Heart right ventricle (tissue), 16 donors: ENCODE results near the gene CHD6. TPM values are rescaled to one million over a fixed set of nuclear protein-coding genes. Genes with fewer than 3 reads are reported as not detected.

Experiments
- ATAC-seq, 8 donors: fragments of 200-7000 bp; cut with Tn5 transposase; one replicate each; pipeline ENCODE4 v1.9.1; 2020; ENCODE audit warnings: mild to moderate bottlenecking in 8 of 8, moderate library complexity in 8 of 8, moderate number of reproducible peaks in 1 of 8
- DNase-seq, 2 donors: peaks; one replicate each; pipeline ENCODE4 v3.0.0-alpha.2; 2020
- H3K27ac ChIP-seq, 10 donors: fragments of 200-600 bp; sonication (generic) in 2 of 10; one replicate each; pipeline versions ENCODE4 v1.5.0 to v1.8.0; 2020 to 2022; ENCODE audit warnings: mild to moderate bottlenecking in 3 of 10
- H3K27me3 ChIP-seq, 7 donors: fragments of 200-600 bp; one replicate each; pipeline ENCODE4 v1.8.0; 2021 to 2022; ENCODE audit warnings: mild to moderate bottlenecking in 2 of 7
- H3K36me3 ChIP-seq, 9 donors: fragments of 200-600 bp; sonication (generic) in 1 of 9; one replicate each; pipeline versions ENCODE4 v1.5.0 to v1.8.0; 2020 to 2022; ENCODE audit warnings: mild to moderate bottlenecking in 2 of 9
- H3K4me1 ChIP-seq, 9 donors: fragments of 200-600 bp; sonication (generic) in 1 of 9; one replicate each; pipeline versions ENCODE4 v1.5.0 to v1.8.0; 2020 to 2022; ENCODE audit warnings: mild to moderate bottlenecking in 4 of 9
- H3K4me3 ChIP-seq, 10 donors: fragments of 200-600 bp; sonication (generic) in 2 of 10; one replicate each; pipeline versions ENCODE4 v1.5.0 to v1.8.0; 2020 to 2022; ENCODE audit warnings: mild to moderate bottlenecking in 7 of 10, moderate library complexity in 2 of 10
- H3K9me3 ChIP-seq, 11 donors: fragments of 200-600 bp in 10 of 11; sonication (generic) in 2 of 11; one replicate each; pipeline versions ENCODE4 v1.5.0 to v1.8.0; 2013 to 2022; ENCODE audit warnings: mild to moderate bottlenecking in 2 of 11, control low read depth in 1 of 11, moderate library complexity in 1 of 11
- CTCF ChIP-seq, 9 donors: fragments of 200-600 bp; sonication (generic) in 2 of 9; IDR thresholded peaks; one replicate each; pipeline versions ENCODE4 v1.5.0 to v1.8.0; 2021 to 2022; ENCODE audit warnings: antibody characterized with exemption in 9 of 9, mild to moderate bottlenecking in 5 of 9, moderate library complexity in 1 of 9
- WGBS, 2 donors: extraction: QIAGEN DNeasy Blood & Tissue Kit; methylation state at CpG; one replicate each; pipeline ENCODE4 v1.1.7; 2013; ENCODE audit warnings: inconsistent platforms in 1 of 2; 5-methylcytosine and 5-hydroxymethylcytosine counted together
- intact Hi-C, 10 donors: fragments of 100-400 bp; cut with DNase I; formaldehyde crosslinking; loops; one replicate each; pipeline versions ENCODE4 v1.11.1 to v1.14.2; 2022
- polyA plus RNA-seq, 2 donors: library from polyadenylated mRNA; stranded (reverse); fragments of 200-250 nt; gene quantifications; one replicate each; pipeline ENCODE4 v1.2.3, GENCODE V29; 2013
- total RNA-seq, 10 donors: library from RNA; stranded (reverse); fragmentation: NEBNext Ultra II Directional in 3 of 10; extraction: Animal tissue kit (Norgen Biotek cat#: 25700) in 3 of 10; gene quantifications; one replicate each; pipeline versions ENCODE4 v1.2.1 to v1.2.4, GENCODE V29; 2021 to 2023
- donor health status: Arrhythmogenic right ventricular cardiomyopathy.
- donor health status: ischemic (EF 13 %, LVEDD 7.1; RV severe dilation, severe dysfunction).
- donor health status: healthy with polysubstance abuse.
- donor health status: DM: no; HTN: yes; CAD: no.
- donor health status: DM: no; HTN: no; CAD: no.
- donor health status: ischemic (EF 25% LVEDD 6.9; RV normal size, moderate dysfunction).
- donor health status: ischemic (EF 25% LVEDD 5.7; RV mildly dilated, moderate dysfunction).
- donor health status: healthy.
- donor health status: DM: yes; HTN: yes; CAD: no.
- donor health status: Ischemic cardiomyopathy.
- donor health status: ischemic (EF 35%, LVEDD 5.7; RV mildly dilated, moderate dysfunction).
- donor health status: nonischemic (EF 11% LVEDD 7.7; RV severe dilation, severe dysfunction).
- donor health status: DM: yes; HTN: yes; CAD: no.
- donor health status: PGD.
- donor health status: ischemic (EF 29% LVEDD 5.4; RV normal size, mild dysfunction).
- donor health status: nonischemic (EF 23%, LVEDD 6.1; RV moderate dilation, normal function).

Gene CHD6
- total and polyA plus RNA-seq, 12 donors = 3.0 to 52.9 (median 39.5) TPM

GRCh38 chr20:41476446-41476845 is 141.7 kb downstream of the CHD6 start:
- intact Hi-C loops = loop anchor here in 1 of 10 donors (10.0 kb wide), 1 partner anchor 218 kb away; no protein-coding TSS in a partner anchor
- TF ChIP-seq CTCF (IDR thresholded peaks at IDR 0.05) = no peak
- Histone ChIP-seq H3K9me3 (peaks cover 0 to 8% (median 0%) of the 10 kb centered on the region in 11 donors), H3K27me3 (no peaks in the 10 kb centered on the region), H3K4me1 (peaks cover 0 to 32% (median 22%) of the 10 kb centered on the region in 9 donors), H3K4me3 (no peak overlapping the region), H3K36me3 (peaks cover 0 to 67% (median 9%) of the 10 kb centered on the region in 9 donors), H3K27ac (peak overlapping the region in 7 of 10 donors; percentile 2 to 65 (median 37))
- 91 to 96% methylated on average over 1 of the region's 1 CpG for whole genome bisulfite sequencing, 2 donors
- peak in 3 of 8 donors; percentile 14 to 34 (median 23) for ATAC-seq
- DNase-seq = no peak

DNA sequence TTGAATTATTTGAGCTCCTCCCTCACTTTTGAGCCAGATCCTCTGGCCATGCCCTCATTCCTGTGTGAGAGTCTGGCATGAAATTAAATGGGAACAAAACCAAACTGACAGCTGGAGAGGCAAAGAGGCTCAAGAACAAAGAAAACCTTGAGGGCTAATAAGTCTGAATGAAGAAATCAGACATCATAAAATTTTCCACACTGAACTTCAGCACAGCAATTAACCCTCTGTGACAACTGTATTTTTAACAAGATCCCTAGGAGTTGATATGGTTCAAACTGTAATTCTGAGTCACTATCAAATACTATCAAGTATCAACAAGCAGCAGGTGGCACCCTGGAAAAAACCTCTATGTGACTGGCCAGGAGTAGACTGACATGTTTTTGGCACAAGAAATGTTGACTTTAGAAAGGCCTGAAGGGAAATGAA is 142.2 kb downstream of the CHD6 start:
- Histone ChIP-seq H3K9me3 (peaks cover 0 to 8% (median 0%) of the 10 kb centered on the region in 11 donors), H3K27me3 (no peaks in the 10 kb centered on the region), H3K4me3 (no peak overlapping the region), H3K36me3 (peaks cover 0 to 67% (median 9%) of the 10 kb centered on the region in 9 donors), H3K27ac (peak overlapping the region in 8 of 10 donors; percentile 2 to 65 (median 32)), H3K4me1 (peaks cover 0 to 34% (median 22%) of the 10 kb centered on the region in 9 donors)
- TF ChIP-seq CTCF (IDR thresholded peaks at IDR 0.05) = no peak
- ATAC-seq = peak; percentile 72 to 84 (median 79)
- intact Hi-C loops = loop anchor here in 1 of 10 donors (10.0 kb wide), 1 partner anchor 219 kb away; no protein-coding TSS in a partner anchor
- DNase-seq = peak in 1 of 2 donors; percentile 30

DNA sequence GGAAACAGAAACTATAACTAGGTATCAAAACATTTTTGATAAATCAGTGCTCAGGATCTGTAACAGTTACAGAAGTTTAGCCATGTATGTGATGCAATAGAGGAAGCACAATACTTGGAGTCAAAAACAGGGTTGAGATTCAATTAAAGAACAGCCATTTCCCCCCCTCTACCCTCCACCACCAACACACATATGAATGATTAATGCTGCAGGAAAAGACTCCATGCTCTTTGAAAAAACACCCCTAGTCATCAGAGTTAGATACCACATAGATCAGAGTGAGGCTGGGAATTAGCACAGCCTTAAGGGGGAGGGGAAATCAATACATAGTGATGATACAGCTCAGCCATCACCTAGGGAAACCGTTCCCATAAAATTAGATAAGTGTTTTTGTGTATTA is 142.7 kb downstream of the CHD6 start:
- DNase-seq = no peak
- H3K4me1 ChIP-seq = peaks cover 0 to 39% (median 22%) of the 10 kb centered on the region in 9 donors
- H3K27me3 ChIP-seq = no peaks in the 10 kb centered on the region
- H3K9me3 ChIP-seq = peaks cover 0 to 8% (median 0%) of the 10 kb centered on the region in 11 donors
- intact Hi-C loops = loop anchor here in 1 of 10 donors (10.0 kb wide), 1 partner anchor 219 kb away; no protein-coding TSS in a partner anchor
- peak overlapping the region in 7 of 10 donors; percentile 2 to 65 (median 27) for H3K27ac ChIP-seq
- peaks cover 0 to 67% (median 9%) of the 10 kb centered on the region in 9 donors for H3K36me3 ChIP-seq
- H3K4me3 ChIP-seq = no peak overlapping the region
- no peak for TF ChIP-seq CTCF (IDR thresholded peaks at IDR 0.05)
- 42 to 43% methylated on average over 1 of the region's 1 CpG for WGBS, 2 donors
- peak in 6 of 8 donors; percentile 20 to 50 (median 34) for ATAC-seq

GRCh38 chr20:41470362-41471095 is 147.6 kb downstream of the CHD6 start:
- H3K27ac ChIP-seq = peak overlapping the region in 7 of 10 donors; percentile 7 to 75 (median 63)
- no peaks in the 10 kb centered on the region for H3K27me3 ChIP-seq
- no peak for TF ChIP-seq CTCF (IDR thresholded peaks at IDR 0.05)
- DNase-seq (no peak), ATAC-seq (no peak)
- H3K9me3 ChIP-seq = peaks cover 0 to 9% (median 2%) of the 10 kb centered on the region in 11 donors
- 88 to 89% methylated on average over 7 of the region's 7 CpGs for WGBS, 2 donors
- no peak overlapping the region for H3K4me3 ChIP-seq
- intact Hi-C loops = loop anchor here in 2 of 10 donors (5.0 to 10.0 kb wide), 2 partner anchors 43 to 224 kb away; no protein-coding TSS in a partner anchor
- H3K4me1 ChIP-seq = peaks cover 2 to 47% (median 27%) of the 10 kb centered on the region in 9 donors
- H3K36me3 ChIP-seq = peaks cover 0 to 79% (median 12%) of the 10 kb centered on the region in 9 donors
